K562 (cell line): ENCODE measurements around the gene TRIM44. TPM values are rescaled to one million over a fixed set of nuclear protein-coding genes. Genes with fewer than 3 reads are reported as not detected.

Experiments
- DNMT1 ChIP-seq: fragments of 450-650 bp; IDR thresholded peaks from 2 replicates; pipeline ENCODE4 v1.6.1; 2016; ENCODE audit warnings: antibody characterized with exemption, mild to moderate bottlenecking
- GATAD2B ChIP-seq: fragments of 450-650 bp; IDR thresholded peaks from 2 replicates; pipeline ENCODE4 v1.6.1; 2017; ENCODE audit warnings: mild to moderate bottlenecking, borderline replicate concordance
- NRF1 ChIP-seq, 2 experiments: fragments of 450-650 bp; IDR thresholded peaks in 1 of 2; conservative IDR thresholded peaks in 1 of 2; 2 replicates each; pipeline ENCODE4 v1.6.1; 2014; ENCODE audit warnings: mild to moderate bottlenecking in 2 of 2
- RAD21 ChIP-seq, 2 experiments: fragments of 250-450 bp in 1 of 2; fragments of 450-650 bp in 1 of 2; sonication (Bioruptor Pico) in 1 of 2; formaldehyde crosslinking in 1 of 2; IDR thresholded peaks in 1 of 2; conservative IDR thresholded peaks in 1 of 2; 2 replicates each; pipeline versions ENCODE4 v1.4.0 to v1.8.0; 2020 to 2022; ENCODE audit warnings: mild to moderate bottlenecking in 2 of 2, moderate library complexity in 1 of 2
- SAP30 ChIP-seq: fragments of 200-600 bp; sonication (generic); IDR thresholded peaks from 2 replicates; pipeline ENCODE4 v1.6.1; 2012; ENCODE audit warnings: borderline replicate concordance, low read depth, mild to moderate bottlenecking, moderate library complexity, low read length, control low read depth, inconsistent platforms; ENCODE audit not compliant: insufficient read depth, poor library complexity, severe bottlenecking
- TAF1 ChIP-seq: IDR thresholded peaks from 2 replicates; pipeline ENCODE4 v1.6.1; 2011; ENCODE audit warnings: mild to moderate bottlenecking, low read length, moderate library complexity; ENCODE audit not compliant: insufficient read depth, control insufficient read depth, severe bottlenecking; ENCODE audit errors: extremely low read depth
- TCF7 ChIP-seq: sonication (generic); IDR thresholded peaks from 2 replicates; pipeline ENCODE4 v1.6.1; 2016; ENCODE audit warnings: antibody characterized with exemption, borderline replicate concordance
- ZNF253 ChIP-seq: fragments of 250-450 bp; sonication (Bioruptor Pico); conservative IDR thresholded peaks from 2 replicates; pipeline ENCODE4 v1.6.1; 2021; ENCODE audit warnings: mild to moderate bottlenecking
- ZNF77 ChIP-seq: fragments of 250-450 bp; sonication (Bioruptor Pico); IDR thresholded peaks from 2 replicates; pipeline ENCODE4 v1.5.0; 2020
- ZNF785 ChIP-seq: fragments of 250-450 bp; sonication (Bioruptor Pico); IDR thresholded peaks from 2 replicates; pipeline ENCODE4 v1.4.0; 2020; ENCODE audit warnings: mild to moderate bottlenecking
- polyA plus RNA-seq, 8 experiments: library from polyadenylated mRNA; depleted of rRNA in 4 of 8; stranded (reverse) in 5 of 8; unstranded in 3 of 8; fragments of >200 nt; fragmentation: Nextera tagmentation in 2 of 8; fragmentation: Illumina TruSeq in 1 of 8; extraction: Ambion mirVana in 2 of 8; extraction: Trizol in 1 of 8; gene quantifications; 2 replicates each; pipeline versions ENCODE4 v1.2.1 to v1.2.3, GENCODE V29; 2011 to 2014; ENCODE audit warnings: inconsistent platforms in 1 of 8, missing spikeins in 1 of 8
- total RNA-seq, 7 experiments: library from RNA; depleted of rRNA in 6 of 7; stranded (reverse); fragments of >200 nt in 6 of 7; fragmentation: Illumina TruSeq in 2 of 7; extraction: Trizol in 2 of 7; gene quantifications; 2 replicates each; pipeline versions ENCODE4 v1.2.1 to v1.2.3, GENCODE V29; 2011 to 2021; ENCODE audit warnings: low replicate concordance in 1 of 7
- TF ChIP-seq, protein P1 (sequence below): fragments of 150-350 bp; conservative IDR thresholded peaks from 2 replicates; pipeline ENCODE4 v1.6.1; 2014; ENCODE audit warnings: low read length
- TF ChIP-seq, protein P2 (sequence below): sonication (generic); formaldehyde crosslinking; IDR thresholded peaks from 2 replicates; pipeline ENCODE4 v1.4.0; 2020; ENCODE audit warnings: mild to moderate bottlenecking, missing genetic modification reagents

The TRIM44 gene
- total and polyA plus RNA-seq, 9 of the 15 experiments (the other 6 are each of a cell fraction or from before 2014, with no cell fraction given): 8.3 to 105 (median 37.2) TPM

DNA sequence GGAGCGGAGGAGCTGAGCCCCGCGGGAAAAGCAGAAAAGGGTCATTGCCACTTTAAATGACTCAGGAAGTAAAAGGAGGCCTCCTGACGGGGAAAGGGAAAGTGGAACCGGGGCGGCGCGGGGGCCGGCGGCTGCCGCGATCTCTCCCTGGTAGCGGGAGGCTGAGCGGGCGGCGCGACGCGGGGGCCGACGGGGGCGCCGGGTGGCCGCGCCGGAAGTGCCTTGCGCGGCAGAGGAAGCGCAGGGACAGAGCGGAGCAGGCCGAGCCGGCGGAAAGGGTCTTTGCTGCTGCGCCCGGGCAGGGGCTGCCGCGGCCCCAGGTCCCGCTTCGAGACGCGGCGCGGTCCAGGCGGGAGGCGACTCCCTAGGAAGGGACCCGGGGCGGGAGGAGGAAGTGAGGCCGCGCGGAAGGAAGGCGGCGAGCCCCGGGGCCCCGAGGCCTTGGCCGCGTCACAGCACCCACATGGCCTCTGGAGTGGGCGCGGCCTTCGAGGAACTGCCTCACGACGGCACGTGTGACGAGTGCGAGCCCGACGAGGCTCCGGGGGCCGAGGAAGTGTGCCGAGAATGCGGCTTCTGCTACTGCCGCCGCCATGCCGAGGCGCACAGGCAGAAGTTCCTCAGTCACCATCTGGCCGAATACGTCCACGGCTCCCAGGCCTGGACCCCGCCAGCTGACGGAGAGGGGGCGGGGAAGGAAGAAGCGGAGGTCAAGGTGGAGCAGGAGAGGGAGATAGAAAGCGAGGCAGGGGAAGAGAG, at the start of gene TRIM44 (continued):
- peak; percentile 86 for TF ChIP-seq SAP30
- TF ChIP-seq ZNF253 (CRISPR knock-in tag): no peak
- TF ChIP-seq ZNF77 (CRISPR knock-in tag): no peak
- TF ChIP-seq RAD21 (CRISPR knock-in tag; conservative IDR thresholded peaks at IDR 0.05 in 1 of 2, IDR thresholded peaks at IDR 0.05 in 1 of 2): no peak
- TF ChIP-seq, protein P1, sequence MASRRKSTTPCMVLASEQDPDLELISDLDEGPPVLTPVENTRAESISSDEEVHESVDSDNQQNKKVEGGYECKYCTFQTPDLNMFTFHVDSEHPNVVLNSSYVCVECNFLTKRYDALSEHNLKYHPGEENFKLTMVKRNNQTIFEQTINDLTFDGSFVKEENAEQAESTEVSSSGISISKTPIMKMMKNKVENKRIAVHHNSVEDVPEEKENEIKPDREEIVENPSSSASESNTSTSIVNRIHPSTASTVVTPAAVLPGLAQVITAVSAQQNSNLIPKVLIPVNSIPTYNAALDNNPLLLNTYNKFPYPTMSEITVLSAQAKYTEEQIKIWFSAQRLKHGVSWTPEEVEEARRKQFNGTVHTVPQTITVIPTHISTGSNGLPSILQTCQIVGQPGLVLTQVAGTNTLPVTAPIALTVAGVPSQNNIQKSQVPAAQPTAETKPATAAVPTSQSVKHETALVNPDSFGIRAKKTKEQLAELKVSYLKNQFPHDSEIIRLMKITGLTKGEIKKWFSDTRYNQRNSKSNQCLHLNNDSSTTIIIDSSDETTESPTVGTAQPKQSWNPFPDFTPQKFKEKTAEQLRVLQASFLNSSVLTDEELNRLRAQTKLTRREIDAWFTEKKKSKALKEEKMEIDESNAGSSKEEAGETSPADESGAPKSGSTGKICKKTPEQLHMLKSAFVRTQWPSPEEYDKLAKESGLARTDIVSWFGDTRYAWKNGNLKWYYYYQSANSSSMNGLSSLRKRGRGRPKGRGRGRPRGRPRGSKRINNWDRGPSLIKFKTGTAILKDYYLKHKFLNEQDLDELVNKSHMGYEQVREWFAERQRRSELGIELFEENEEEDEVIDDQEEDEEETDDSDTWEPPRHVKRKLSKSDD: no peak
- peak; percentile 92; the same call in 1 of the 2 replicates for TF ChIP-seq GATAD2B
- TF ChIP-seq TCF7: peak; percentile 50; the same call in 1 of the 2 replicates
- TF ChIP-seq TAF1: peak; percentile 42
- TF ChIP-seq NRF1 (conservative IDR thresholded peaks at IDR 0.05 in 1 of 2, IDR thresholded peaks at IDR 0.05 in 1 of 2): peak; percentile 83 to 85
- TF ChIP-seq DNMT1: no peak
- TF ChIP-seq, protein P2, sequence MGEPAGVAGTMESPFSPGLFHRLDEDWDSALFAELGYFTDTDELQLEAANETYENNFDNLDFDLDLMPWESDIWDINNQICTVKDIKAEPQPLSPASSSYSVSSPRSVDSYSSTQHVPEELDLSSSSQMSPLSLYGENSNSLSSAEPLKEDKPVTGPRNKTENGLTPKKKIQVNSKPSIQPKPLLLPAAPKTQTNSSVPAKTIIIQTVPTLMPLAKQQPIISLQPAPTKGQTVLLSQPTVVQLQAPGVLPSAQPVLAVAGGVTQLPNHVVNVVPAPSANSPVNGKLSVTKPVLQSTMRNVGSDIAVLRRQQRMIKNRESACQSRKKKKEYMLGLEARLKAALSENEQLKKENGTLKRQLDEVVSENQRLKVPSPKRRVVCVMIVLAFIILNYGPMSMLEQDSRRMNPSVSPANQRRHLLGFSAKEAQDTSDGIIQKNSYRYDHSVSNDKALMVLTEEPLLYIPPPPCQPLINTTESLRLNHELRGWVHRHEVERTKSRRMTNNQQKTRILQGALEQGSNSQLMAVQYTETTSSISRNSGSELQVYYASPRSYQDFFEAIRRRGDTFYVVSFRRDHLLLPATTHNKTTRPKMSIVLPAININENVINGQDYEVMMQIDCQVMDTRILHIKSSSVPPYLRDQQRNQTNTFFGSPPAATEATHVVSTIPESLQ (CRISPR knock-in tag): peak; percentile 100
- no peak for TF ChIP-seq ZNF785 (CRISPR knock-in tag)
